GM18870 (cell line): ENCODE data around the gene PIK3R3.

ENCODE experiments used
- ATAC-seq: cut with Tn5 transposase; IDR thresholded peaks from one replicate; pipeline ENCODE4 v1.9.1; 2021; ENCODE audit warnings: moderate library complexity; ENCODE audit not compliant: unreplicated experiment

The PIK3R3 gene

GRCh38 chr1:46030876-46031660, 101.4 kb downstream of the PIK3R3 start:
- no peak for ATAC-seq

- ATAC-seq: no peak
Observed at GRCh38 chr1:46030074-46030870, 102.2 kb downstream of the PIK3R3 start.

DNA sequence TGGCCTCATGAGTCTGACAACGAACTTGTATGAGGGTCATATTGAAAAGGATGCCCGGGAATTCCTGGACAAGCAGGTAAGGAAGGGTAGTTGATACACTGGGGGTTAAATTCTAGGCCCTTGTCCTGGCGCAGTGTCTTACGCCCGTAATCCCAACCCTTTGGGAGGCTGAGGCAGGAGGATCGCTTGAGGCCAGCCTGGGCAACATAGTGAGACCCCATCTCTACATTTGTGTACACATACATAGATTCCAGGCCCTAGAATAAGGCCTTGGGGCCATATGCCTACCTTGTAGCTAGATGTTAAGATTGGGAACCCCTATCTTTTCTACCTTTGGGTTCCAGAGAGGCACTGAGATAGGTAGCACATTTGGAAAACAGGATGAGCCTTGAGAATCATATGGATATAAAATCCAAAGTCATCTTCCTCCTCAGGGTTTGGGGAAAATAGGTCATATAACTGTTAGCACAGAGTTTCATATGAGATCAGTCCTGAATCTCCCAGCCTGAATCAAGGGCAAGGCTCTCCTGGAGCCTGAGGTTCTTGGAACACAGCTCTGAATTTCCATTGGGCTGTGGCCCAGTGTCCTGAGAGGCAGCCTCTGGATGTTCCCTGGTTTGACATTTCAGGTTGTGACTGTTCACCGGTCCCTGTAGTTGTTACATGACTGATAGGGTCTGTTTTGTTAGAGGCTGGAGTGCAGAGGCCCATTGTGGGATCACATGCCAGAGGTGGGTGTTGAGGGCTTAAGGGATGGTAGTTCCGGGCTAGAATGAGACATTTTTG, 104.4 kb downstream of the PIK3R3 start:
- no peak for ATAC-seq

DNA sequence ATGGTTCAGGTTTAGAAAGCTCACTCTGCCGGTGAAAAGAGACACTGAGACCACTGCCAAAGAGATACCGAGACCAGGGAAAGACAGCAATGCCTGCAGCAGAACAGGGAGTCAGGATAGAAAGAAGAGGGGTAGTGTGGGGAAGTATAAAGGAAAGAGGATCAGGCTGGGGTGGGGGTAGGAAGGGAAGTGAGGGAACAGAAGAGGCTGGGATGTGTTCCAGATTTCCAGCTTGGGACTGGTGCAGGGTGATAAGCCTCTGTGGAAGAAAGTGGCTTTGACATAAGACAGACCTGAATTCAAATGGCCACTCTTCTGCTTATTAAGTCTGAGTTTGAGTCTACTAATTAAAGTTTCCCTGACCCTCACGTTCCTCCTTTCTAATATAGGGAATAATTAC, 105.9 kb downstream of the PIK3R3 start:
- no peak for ATAC-seq

DNA sequence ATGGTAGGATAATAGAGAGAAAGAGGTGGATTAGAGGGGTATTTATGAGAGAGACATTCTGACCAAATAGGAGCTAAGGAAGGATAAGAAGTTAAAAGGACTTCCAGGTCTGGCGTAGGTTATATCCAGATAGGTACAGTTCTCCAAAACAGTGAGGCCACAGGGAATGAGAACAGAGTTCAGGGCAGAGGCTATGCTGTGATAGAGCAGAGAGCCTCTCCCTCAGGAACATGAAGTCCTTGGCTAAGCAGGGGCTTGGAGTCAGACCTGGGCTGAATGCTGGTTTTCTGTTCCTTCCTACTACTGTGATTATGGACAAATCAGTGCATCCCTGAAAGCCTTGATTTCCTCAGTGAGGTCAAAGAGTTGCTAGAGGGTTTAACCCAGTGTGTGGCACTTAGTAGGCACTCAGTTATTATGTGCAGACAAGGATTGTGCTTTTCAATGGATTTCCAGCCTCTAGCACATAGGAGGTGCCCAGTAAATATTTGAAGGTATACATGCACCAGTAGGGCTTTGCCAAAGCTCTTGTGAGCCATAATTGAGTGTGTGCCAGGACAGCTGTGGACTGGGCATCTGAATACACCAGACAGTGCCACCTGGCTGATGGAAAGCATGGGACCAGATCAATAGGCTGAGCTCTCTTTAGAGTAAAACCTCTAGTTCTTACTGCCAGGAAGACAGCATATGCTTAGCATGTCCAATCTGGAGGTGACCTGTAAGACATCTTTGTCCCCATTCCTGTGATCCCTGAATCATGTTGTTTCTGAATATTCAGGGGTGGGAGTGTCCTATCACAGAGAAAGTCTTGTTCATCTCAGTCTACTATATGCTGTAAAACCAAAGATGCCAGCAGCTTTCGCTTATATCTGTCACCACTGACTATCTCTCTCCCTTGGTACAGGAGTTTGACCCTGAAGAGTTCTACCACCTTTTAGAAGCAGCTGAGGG, 111.1 kb downstream of the PIK3R3 start:
- ATAC-seq: no peak

GRCh38 chr1:46020010-46020409, 112.4 kb downstream of the PIK3R3 start:
- no peak for ATAC-seq

DNA sequence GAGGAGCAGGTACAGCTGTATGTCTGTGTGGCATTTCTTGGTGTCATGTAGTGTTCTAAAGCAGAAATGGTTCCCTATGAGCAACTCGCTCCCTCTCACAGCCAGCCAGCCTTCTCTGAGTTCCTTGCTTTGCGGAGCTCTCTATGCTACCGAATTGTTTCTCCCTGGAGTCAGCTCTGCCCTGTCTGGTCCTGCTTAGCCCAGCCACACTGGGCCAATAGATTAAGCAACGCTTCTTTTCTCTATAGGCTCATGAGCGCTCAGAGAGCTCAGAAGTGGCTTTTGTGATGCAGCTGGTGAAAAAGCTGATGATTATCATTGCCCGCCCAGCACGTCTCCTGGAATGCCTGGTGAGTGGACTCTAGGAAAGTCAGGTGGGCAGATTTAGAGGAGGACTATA, 113.1 kb downstream of the PIK3R3 start:
- no peak for ATAC-seq

DNA sequence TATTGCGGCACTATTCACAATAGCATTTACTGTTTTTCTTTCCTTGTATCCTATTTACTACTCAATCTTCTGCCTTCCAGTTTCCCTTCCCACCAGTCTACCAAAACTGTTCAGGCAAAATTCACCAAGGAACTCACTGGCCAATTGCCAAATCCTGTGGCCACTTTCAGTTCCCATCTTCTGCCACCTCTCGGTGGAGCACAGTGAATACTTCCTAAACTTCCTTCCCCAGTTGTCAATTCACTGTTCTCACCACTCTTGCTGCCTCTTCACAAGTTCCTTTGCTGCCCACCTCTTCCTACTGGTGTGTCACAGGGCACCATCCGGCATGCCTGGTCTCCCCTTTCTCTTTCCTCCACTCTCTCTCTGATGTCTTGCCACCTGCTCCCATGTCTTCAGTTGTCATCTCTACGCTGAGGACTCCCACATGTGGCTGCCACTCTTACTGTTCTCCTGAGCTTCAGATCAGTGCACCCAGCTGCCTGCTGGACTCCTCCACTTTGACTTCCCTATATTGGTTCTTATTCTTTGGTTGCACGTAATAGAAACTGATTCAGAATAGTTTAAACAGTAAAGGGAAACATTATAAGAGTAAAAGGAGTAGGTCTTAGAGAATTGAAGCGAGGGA, 114.4 kb downstream of the PIK3R3 start:
- no peak for ATAC-seq

- no peak for ATAC-seq
Observed at GRCh38 chr1:46013581-46013980, 118.8 kb downstream of the PIK3R3 start.

DNA sequence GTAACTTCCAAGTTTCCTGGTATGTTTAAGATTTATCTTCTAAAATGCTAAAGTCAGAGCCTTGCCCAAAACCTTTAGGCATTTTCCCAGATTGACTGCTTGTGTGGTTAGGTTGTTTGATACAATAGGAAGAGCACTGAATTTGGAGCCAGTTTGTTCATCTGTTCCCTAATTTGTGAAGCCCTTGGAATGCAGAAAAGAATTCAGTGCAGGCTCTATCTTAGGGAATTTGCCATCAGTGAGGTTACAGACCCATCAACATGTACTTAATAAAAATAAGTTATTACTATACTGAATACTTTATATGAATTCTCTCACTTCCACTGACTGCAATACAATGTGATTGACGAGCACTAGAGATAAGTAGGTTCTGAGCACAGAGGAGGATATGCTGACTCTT, 120.2 kb downstream of the PIK3R3 start:
- no peak for ATAC-seq

GRCh38 chr1:46011121-46011695, 121.2 kb downstream of the PIK3R3 start:
- no peak for ATAC-seq

DNA sequence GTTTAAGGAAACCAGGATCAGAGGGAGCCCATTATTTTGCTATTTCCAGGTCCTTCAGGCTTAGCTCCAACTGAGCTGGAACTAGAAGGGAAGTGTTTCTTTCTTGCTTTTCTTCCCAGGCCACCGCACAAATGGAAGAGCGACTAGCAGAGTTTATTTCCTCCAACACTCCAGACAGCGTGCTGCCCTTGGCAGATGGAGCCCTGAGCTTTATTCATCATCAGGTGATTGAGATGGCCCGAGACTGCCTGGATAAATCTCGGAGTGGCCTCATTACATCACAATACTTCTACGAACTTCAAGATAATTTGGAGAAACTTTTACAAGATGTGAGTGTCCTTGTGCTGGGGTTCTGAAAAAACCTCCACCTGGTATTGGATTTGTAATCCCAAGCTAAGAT, 121.8 kb downstream of the PIK3R3 start:
- ATAC-seq: no peak

GRCh38 chr1:46008585-46008984, 123.8 kb downstream of the PIK3R3 start:
- ATAC-seq: no peak

DNA sequence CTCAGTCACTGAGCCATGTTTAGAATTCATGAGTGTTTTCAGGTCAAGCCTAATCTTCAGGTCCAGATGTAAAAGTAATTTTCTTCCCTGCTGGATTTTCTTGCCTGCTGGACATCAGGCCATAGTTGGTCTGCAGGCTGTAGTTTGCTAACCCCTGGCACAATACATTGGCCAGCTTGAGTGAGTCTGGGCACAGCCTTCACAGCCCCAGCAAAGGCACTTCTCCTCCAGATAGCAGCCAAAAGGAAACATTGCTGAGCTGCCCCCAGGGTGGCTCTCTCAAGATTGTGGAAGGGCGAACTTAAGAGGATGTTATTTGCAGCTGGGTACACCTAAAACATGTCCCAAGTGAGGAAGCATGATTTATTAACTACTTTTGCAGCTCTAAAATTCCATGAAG, 126.8 kb downstream of the PIK3R3 start:
- no peak for ATAC-seq

DNA sequence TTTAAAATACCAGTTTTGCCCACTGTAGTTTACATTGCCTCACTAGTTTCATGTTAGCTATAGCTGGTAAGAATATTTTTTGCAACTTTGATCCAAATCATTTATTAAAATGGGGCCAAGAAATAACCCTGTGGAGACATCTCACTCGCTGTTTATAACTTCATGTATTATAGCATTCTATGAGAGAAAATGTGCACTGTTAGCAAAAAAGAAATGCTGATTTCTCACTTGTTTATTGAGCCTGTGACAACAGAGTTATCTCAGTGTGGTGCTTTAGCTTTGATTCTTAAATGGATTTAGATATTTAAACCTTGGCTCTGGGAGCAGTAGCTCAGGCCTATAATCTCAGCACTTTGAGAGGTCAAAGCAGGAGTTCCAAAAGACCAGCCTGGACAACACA, 127.9 kb downstream of the PIK3R3 start:
- no peak for ATAC-seq

DNA sequence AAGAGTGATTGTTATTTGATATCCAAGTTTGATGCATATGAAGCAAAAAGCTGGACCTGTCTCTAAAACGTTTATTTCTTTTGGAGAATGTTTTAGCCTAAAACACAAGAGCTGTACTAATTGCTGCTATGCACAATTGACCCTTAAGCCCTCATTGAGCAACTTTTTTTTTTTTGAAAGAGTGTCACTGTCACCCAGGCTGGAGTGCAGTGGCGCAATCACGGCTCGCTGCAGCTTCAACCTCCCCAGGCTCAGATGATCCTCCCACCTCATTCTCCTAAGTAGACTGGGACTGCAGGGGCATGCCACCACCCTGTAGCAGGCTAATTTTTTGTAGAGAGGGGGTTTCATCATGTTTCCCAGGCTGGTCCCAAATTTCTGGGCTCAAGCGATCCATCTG, 129.1 kb downstream of the PIK3R3 start:
- no peak for ATAC-seq

DNA sequence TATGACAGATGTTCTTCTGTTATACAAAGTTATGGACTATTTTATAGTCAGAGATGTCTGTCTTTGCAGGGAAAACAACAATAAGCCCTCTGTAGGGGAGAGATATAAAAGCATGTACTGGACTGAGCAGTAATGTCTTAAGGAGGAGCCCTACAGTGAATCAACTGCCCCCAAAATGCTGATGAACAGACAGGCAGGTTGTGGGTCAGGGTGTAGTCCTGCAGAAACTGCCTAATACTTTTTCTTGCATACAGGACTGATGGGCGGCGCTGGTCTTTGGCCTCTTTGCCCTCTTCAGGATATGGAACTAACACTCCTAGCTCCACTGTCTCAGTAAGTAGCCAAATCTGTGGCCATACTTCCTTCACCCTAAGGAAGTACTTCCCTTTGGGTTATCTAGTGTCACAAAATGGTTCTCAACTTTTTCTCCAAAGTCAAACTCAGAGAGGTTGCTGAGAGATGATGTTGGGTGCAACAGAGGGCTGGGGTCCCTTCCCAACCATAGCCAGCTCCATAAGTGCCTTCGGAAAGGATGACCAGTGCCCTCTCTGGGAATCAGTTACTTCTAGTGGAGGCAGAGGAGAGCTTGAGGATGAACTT, 129.8 kb downstream of the PIK3R3 start:
- ATAC-seq: no peak

- no peak for ATAC-seq
Observed at GRCh38 chr1:46001081-46001785, 131.2 kb downstream of the PIK3R3 start.

- no peak for ATAC-seq
Observed at GRCh38 chr1:45999507-45999906, 132.9 kb downstream of the PIK3R3 start.
